IMR-90 (cell line): ENCODE data around the gene EPB41L1. TPM values are rescaled to one million over a fixed set of nuclear protein-coding genes. Genes with fewer than 3 reads are reported as not detected.
A peak's percentile ranks its signal among the peaks of the same experiment; 100 is the strongest.

Experiments used
- ATAC-seq: fragments of 200-7000 bp; cut with Tn5 transposase; 2 replicates; pipeline ENCODE4 v1.9.1; 2020; ENCODE audit warnings: low read depth, mild to moderate bottlenecking, moderate library complexity
- BruUV-seq: library from RNA; stranded (reverse); fragments of 400-500 nt; replicated peaks from 2 replicates; lab custom pipeline; 2021; lab: Mats Ljungman, UMichigan
- CTCF ChIA-PET: fragments of 300-600 bp; formaldehyde crosslinking; extraction: SDS; loops from one replicate; lab custom pipeline; 2021; ENCODE audit warnings: antibody characterized with exemption; lab: Yijun Ruan, JAX
- POLR2A ChIA-PET: fragments of 300-600 bp; sonication (Branson Sonifier 250); formaldehyde crosslinking; loops from one replicate; lab custom pipeline; 2022; ENCODE audit warnings: antibody characterized with exemption; ENCODE audit not compliant: unreplicated experiment; lab: Charles Lee
- DNase-seq: peaks from one replicate; pipeline ENCODE4 v3.0.0; 2013
- H2AFZ ChIP-seq: replicated peaks from 2 replicates; pipeline ENCODE3; 2013; ENCODE audit warnings: low read length, mild to moderate bottlenecking; ENCODE audit not compliant: poor library complexity
- H2AK5ac ChIP-seq: 2 replicates; pipeline ENCODE4 v1.6.1; 2013; ENCODE audit warnings: low read depth, low read length, inconsistent platforms
- H2AK9ac ChIP-seq: replicated peaks from 2 replicates; pipeline ENCODE3; 2013; ENCODE audit warnings: mild to moderate bottlenecking, low read depth, low read length, moderate library complexity; ENCODE audit not compliant: poor library complexity
- H2BK120ac ChIP-seq: 2 replicates; pipeline ENCODE4 v1.6.1; 2013; ENCODE audit warnings: low read depth, low read length, inconsistent platforms
- H2BK15ac ChIP-seq: 3 replicates; pipeline ENCODE4 v1.6.1; 2013; ENCODE audit warnings: low read depth, low read length, inconsistent platforms
- H2BK20ac ChIP-seq: 2 replicates; pipeline ENCODE4 v1.6.1; 2013; ENCODE audit warnings: low read depth, mild to moderate bottlenecking, inconsistent platforms, low read length, moderate library complexity
- H2BK5ac ChIP-seq: 2 replicates; pipeline ENCODE4 v1.6.1; 2013; ENCODE audit warnings: mild to moderate bottlenecking, low read depth, low read length, inconsistent platforms; ENCODE audit not compliant: poor library complexity, severe bottlenecking
- H3K14ac ChIP-seq: replicated peaks from 2 replicates; pipeline ENCODE4 v1.6.1; 2013; ENCODE audit warnings: low read depth, low read length, inconsistent platforms
- H3K18ac ChIP-seq: 2 replicates; pipeline ENCODE4 v1.6.1; 2013; ENCODE audit warnings: low read depth, low read length, control low read depth
- H3K23ac ChIP-seq: 2 replicates; pipeline ENCODE4 v1.6.1; 2013; ENCODE audit warnings: low read depth, low read length, inconsistent platforms
- H3K27ac ChIP-seq: 2 replicates; pipeline ENCODE4 v1.5.1; 2013; ENCODE audit warnings: mild to moderate bottlenecking, control low read depth, low read length; ENCODE audit not compliant: insufficient read depth
- H3K27me3 ChIP-seq: 2 replicates; pipeline ENCODE4 v1.6.1; 2013; ENCODE audit warnings: low read length; ENCODE audit not compliant: control insufficient read depth, insufficient read depth
- H3K36me3 ChIP-seq: 2 replicates; pipeline ENCODE4 v1.6.1; 2013; ENCODE audit warnings: low read length, mixed read lengths; ENCODE audit not compliant: control insufficient read depth, insufficient read depth
- H3K4ac ChIP-seq: 2 replicates; pipeline ENCODE4 v1.6.1; 2013; ENCODE audit warnings: low read depth, low read length, inconsistent platforms
- H3K4me1 ChIP-seq: 2 replicates; pipeline ENCODE4 v1.6.1; 2013; ENCODE audit warnings: low read length, mixed read lengths; ENCODE audit not compliant: control insufficient read depth, insufficient read depth
- H3K4me2 ChIP-seq: 2 replicates; pipeline ENCODE4 v1.6.1; 2013; ENCODE audit warnings: low read depth, mild to moderate bottlenecking, control low read depth, low read length, moderate library complexity
- H3K4me3 ChIP-seq: 2 replicates; pipeline ENCODE4 v1.5.1; 2013; ENCODE audit warnings: low read depth, mild to moderate bottlenecking, control low read depth, low read length, moderate library complexity; ENCODE audit not compliant: insufficient read depth
- H3K56ac ChIP-seq: 2 replicates; pipeline ENCODE4 v1.6.1; 2013; ENCODE audit warnings: low read length, inconsistent platforms; ENCODE audit not compliant: insufficient read depth; ENCODE audit errors: extremely low read depth
- H3K79me1 ChIP-seq, 2 experiments: 2 replicates each; pipeline ENCODE4 v1.6.1; 2013; ENCODE audit warnings: low read length in 2 of 2, inconsistent platforms in 1 of 2, low read depth in 1 of 2
- H3K9ac ChIP-seq: 2 replicates; pipeline ENCODE4 v1.6.1; 2013; ENCODE audit warnings: low read depth, low read length, control low read depth
- H3K9me1 ChIP-seq: 2 replicates; pipeline ENCODE4 v1.6.1; 2013; ENCODE audit warnings: low read length, inconsistent platforms; ENCODE audit not compliant: insufficient read depth
- H3K9me3 ChIP-seq: 2 replicates; pipeline ENCODE4 v1.6.1; 2013; ENCODE audit warnings: low read length; ENCODE audit not compliant: control insufficient read depth, insufficient read depth
- H4K20me1 ChIP-seq: 2 replicates; pipeline ENCODE4 v1.6.1; 2013; ENCODE audit warnings: low read length, inconsistent platforms; ENCODE audit not compliant: insufficient read depth
- H4K5ac ChIP-seq: 2 replicates; pipeline ENCODE4 v1.6.1; 2013; ENCODE audit warnings: mild to moderate bottlenecking, low read depth, low read length, control low read depth
- H4K8ac ChIP-seq, 2 experiments: 2 replicates each; pipeline ENCODE4 v1.6.1; 2013; ENCODE audit warnings: low read depth in 2 of 2, low read length in 2 of 2, control low read depth in 1 of 2, inconsistent platforms in 1 of 2
- H4K91ac ChIP-seq: 2 replicates; pipeline ENCODE4 v1.6.1; 2013; ENCODE audit warnings: low read depth, low read length, inconsistent platforms; ENCODE audit not compliant: insufficient read depth
- CEBPB ChIP-seq: IDR thresholded peaks from 2 replicates; pipeline ENCODE4 v1.6.1; 2012; ENCODE audit warnings: low read depth, low read length, improper control_type of control experiment
- ELK1 ChIP-seq: fragments of 150-350 bp; IDR thresholded peaks from 2 replicates; pipeline ENCODE4 v1.6.1; 2016; ENCODE audit warnings: low read depth, mild to moderate bottlenecking, low read length, moderate library complexity, borderline replicate concordance
- USF2 ChIP-seq: fragments of 150-350 bp; IDR thresholded peaks from 2 replicates; pipeline ENCODE4 v1.6.1; 2017; ENCODE audit warnings: mild to moderate bottlenecking, antibody characterized with exemption, low read length, low read depth
- WGBS, 2 experiments: methylation state at CpG; one replicate each; pipeline versions ENCODE4 v1.1.5 to v1.1.7; 2013; ENCODE audit warnings: missing lambda C conversion rate in 2 of 2; ENCODE audit not compliant: insufficient read length in 1 of 2; ENCODE audit errors: extremely low coverage in 2 of 2; 5-methylcytosine and 5-hydroxymethylcytosine counted together
- dilution Hi-C: fragments of 300-500 bp; cut with HindIII; formaldehyde crosslinking; loops from one replicate; pipeline ENCODE4 v1.14.3; 2018; ENCODE audit warnings: low sequenced_read_pairs; ENCODE audit not compliant: unreplicated experiment
- in situ Hi-C: fragments of 300-500 bp; cut with MboI; formaldehyde crosslinking; loops from 3 replicates; pipeline ENCODE4 v1.14.3; 2019; ENCODE audit warnings: low sequenced_read_pairs, inconsistent platforms, mixed read lengths
- intact Hi-C: fragments of 100-400 bp; cut with micrococcal nuclease; formaldehyde crosslinking; loops from 2 replicates; pipeline ENCODE4 v1.10.0; 2022
- polyA plus RNA-seq, 3 experiments: library from polyadenylated mRNA; depleted of rRNA; stranded (reverse); fragments of >200 nt; gene quantifications; 2 replicates each; pipeline ENCODE4 v1.2.3, GENCODE V29; 2012; ENCODE audit warnings: low replicate concordance in 1 of 3
- total RNA-seq: library from RNA; depleted of rRNA; stranded (reverse); fragments of >200 nt; gene quantifications from 2 replicates; pipeline ENCODE4 v1.2.3, GENCODE V29; 2012

Gene EPB41L1
- total and polyA plus RNA-seq, 2 of the 4 experiments (the other 2 are of a cell fraction) = 12.5 to 33.7 TPM

GRCh38 chr20:36118371-36118770 lies 36.2 kb upstream of the EPB41L1 start:
- Histone ChIP-seq H3K18ac (no peak overlapping the region), H2AK9ac (no peak overlapping the region), H4K91ac (no peak overlapping the region), H3K9me3 (no peaks in the 10 kb centered on the region), H2BK5ac (no peak overlapping the region), H3K27me3 (peaks cover 30% of the 10 kb centered on the region), H2BK15ac (no peak overlapping the region), H3K14ac (no peak overlapping the region), H3K4me1 (peaks cover 3% of the 10 kb centered on the region; the same call in 1 of the 2 replicates), H3K23ac (no peak overlapping the region), H2BK20ac (no peak overlapping the region), H3K4me2 (no peak overlapping the region), H2AFZ (no peak overlapping the region), H3K27ac (no peak overlapping the region), H4K8ac (no peak overlapping the region), H4K20me1 (0 out of 2 replicates have a peak, but pooled peaks cover 3% of the 10 kb centered on the region), H4K5ac (no peak overlapping the region), H3K9me1 (peaks cover 4% of the 10 kb centered on the region), H2AK5ac (no peak overlapping the region), H3K36me3 (no peaks in the 10 kb centered on the region), H3K79me1 (no peaks in the 10 kb centered on the region), H3K4ac (no peak overlapping the region), H2BK120ac (no peak overlapping the region), H3K9ac (no peak overlapping the region), H3K4me3 (no peak overlapping the region), H3K56ac (no peak overlapping the region)
- no CpG with 5 or more reads among the region's 2 CpGs for WGBS, 2 experiments
- POLR2A ChIA-PET = no interaction called here
- CTCF ChIA-PET = interaction anchor here (0.6 to 1.4 kb wide), 3 partner anchors 9 to 164 kb away, joined by 3 to 5 read pairs (median 3); partner anchors contain the start of gene SCAND1
- intact Hi-C loops (no loop called here), in situ Hi-C loops (no loop called here), dilution Hi-C loops (no loop called here)
- no TSS peak for BruUV-seq
- peak; percentile 91 for TF ChIP-seq CEBPB
- no peak for TF ChIP-seq ELK1
- TF ChIP-seq USF2 = no peak
- DNase-seq (no peak), ATAC-seq (no peak)
